ENCODE results near the gene CCDC102A. TPM values are rescaled to one million over a fixed set of nuclear protein-coding genes. Genes with fewer than 3 reads are reported as not detected.

The CCDC102A gene
- total and polyA plus RNA-seq, 10 of the 15 experiments (the other 5 are each of a cell fraction or from before 2014, with no cell fraction given), result 0.03 to 5.9 (median 2.4) TPM

DNA sequence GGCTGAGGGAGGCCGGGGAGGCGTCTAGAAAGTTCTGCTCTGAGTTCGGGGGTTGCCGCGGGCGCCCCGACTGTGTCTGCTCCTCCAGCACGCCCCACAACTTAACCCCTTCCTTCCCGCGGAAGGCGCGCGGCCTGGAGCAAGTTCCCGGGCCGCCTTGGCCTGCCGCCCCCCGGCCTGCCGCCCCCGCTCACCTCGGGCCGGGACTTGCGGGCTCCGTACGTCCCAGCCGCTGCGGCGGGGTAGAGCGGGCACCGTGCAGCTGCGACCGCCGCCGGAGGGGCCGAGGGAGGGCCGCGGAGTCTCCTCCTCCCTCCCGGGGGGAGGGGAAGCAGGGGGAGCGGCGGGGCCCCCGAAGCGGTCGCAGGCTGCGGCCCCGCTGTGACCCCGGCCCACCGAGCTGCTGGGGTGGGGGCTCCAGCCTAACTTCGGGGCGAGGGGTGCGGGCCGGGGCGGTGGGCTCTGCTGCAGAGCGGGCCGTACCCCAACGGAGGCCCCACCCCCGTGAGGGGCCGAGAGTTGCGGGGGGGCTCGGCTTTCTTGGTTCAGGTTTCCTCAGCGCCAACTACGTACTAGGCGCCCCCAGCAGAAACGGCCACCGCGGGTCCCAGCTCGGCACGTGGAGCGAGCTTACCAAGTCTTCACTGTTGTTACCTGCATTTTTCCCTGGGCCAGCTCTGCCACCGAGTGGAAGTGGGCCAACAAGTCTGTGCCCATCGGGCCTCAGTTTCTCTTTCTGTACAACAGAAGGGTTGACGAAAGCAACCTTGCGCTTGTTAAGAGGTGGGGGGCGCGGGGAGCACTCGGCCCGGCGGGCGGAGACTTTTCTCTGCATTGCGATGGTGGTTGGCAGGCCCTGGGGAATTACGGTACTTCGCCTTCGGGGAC is at the start of gene CCDC102A (continued):
- TF ChIP-seq, protein P1, sequence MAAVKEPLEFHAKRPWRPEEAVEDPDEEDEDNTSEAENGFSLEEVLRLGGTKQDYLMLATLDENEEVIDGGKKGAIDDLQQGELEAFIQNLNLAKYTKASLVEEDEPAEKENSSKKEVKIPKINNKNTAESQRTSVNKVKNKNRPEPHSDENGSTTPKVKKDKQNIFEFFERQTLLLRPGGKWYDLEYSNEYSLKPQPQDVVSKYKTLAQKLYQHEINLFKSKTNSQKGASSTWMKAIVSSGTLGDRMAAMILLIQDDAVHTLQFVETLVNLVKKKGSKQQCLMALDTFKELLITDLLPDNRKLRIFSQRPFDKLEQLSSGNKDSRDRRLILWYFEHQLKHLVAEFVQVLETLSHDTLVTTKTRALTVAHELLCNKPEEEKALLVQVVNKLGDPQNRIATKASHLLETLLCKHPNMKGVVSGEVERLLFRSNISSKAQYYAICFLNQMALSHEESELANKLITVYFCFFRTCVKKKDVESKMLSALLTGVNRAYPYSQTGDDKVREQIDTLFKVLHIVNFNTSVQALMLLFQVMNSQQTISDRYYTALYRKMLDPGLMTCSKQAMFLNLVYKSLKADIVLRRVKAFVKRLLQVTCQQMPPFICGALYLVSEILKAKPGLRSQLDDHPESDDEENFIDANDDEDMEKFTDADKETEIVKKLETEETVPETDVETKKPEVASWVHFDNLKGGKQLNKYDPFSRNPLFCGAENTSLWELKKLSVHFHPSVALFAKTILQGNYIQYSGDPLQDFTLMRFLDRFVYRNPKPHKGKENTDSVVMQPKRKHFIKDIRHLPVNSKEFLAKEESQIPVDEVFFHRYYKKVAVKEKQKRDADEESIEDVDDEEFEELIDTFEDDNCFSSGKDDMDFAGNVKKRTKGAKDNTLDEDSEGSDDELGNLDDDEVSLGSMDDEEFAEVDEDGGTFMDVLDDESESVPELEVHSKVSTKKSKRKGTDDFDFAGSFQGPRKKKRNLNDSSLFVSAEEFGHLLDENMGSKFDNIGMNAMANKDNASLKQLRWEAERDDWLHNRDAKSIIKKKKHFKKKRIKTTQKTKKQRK (IDR thresholded peaks at IDR 0.05; ENCODE audit: low read depth, low read length), result no peak
- TF ChIP-seq NR2F1 (conservative IDR thresholded peaks at IDR 0.05), result peak; percentile 68
- no peak for TF ChIP-seq RBBP5 (conservative IDR thresholded peaks at IDR 0.05)
- TF ChIP-seq CBX3 (IDR thresholded peaks at IDR 0.05; ENCODE audit: borderline replicate concordance, low read depth), result no peak
- TF ChIP-seq, protein P2, sequence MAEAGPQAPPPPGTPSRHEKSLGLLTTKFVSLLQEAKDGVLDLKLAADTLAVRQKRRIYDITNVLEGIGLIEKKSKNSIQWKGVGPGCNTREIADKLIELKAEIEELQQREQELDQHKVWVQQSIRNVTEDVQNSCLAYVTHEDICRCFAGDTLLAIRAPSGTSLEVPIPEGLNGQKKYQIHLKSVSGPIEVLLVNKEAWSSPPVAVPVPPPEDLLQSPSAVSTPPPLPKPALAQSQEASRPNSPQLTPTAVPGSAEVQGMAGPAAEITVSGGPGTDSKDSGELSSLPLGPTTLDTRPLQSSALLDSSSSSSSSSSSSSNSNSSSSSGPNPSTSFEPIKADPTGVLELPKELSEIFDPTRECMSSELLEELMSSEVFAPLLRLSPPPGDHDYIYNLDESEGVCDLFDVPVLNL (IDR thresholded peaks at IDR 0.05; ENCODE audit: low read depth, low read length), result no peak
- TF ChIP-seq POU2F2 (IDR thresholded peaks at IDR 0.05; ENCODE audit: borderline replicate concordance, low read depth, low read length), result no peak
- no peak for TF ChIP-seq RCOR1 (conservative IDR thresholded peaks at IDR 0.05; ENCODE audit: low read depth, low read length)
- no peak for TF ChIP-seq NR2C1 (IDR thresholded peaks at IDR 0.05)
- TF ChIP-seq POLR2A (IDR thresholded peaks at IDR 0.05; ENCODE audit: low read depth, low read length), result peak; percentile 67
- no peak for TF ChIP-seq MXI1 (IDR thresholded peaks at IDR 0.05; ENCODE audit: low read depth, low read length)
- TF ChIP-seq, protein P3, sequence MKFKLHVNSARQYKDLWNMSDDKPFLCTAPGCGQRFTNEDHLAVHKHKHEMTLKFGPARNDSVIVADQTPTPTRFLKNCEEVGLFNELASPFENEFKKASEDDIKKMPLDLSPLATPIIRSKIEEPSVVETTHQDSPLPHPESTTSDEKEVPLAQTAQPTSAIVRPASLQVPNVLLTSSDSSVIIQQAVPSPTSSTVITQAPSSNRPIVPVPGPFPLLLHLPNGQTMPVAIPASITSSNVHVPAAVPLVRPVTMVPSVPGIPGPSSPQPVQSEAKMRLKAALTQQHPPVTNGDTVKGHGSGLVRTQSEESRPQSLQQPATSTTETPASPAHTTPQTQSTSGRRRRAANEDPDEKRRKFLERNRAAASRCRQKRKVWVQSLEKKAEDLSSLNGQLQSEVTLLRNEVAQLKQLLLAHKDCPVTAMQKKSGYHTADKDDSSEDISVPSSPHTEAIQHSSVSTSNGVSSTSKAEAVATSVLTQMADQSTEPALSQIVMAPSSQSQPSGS (IDR thresholded peaks at IDR 0.05; ENCODE audit: low read length), result no peak
- TF ChIP-seq MYB (IDR thresholded peaks at IDR 0.05; ENCODE audit: borderline replicate concordance, low read depth, low read length), result no peak
- TF ChIP-seq RFX5 (IDR thresholded peaks at IDR 0.05; ENCODE audit: low read depth, low read length), result no peak
- no peak for TF ChIP-seq SP1 (IDR thresholded peaks at IDR 0.05; ENCODE audit: low read depth, low read length)
- TF ChIP-seq SMAD5 (IDR thresholded peaks at IDR 0.05; ENCODE audit: low read depth), result no peak
- no peak for TF ChIP-seq RUNX3 (IDR thresholded peaks at IDR 0.05; ENCODE audit: low read length)
- no peak for TF ChIP-seq SRF (IDR thresholded peaks at IDR 0.05; ENCODE audit: low read depth in 2 of 2, low read length in 2 of 2)
- TF ChIP-seq SMC3 (IDR thresholded peaks at IDR 0.05; ENCODE audit: borderline replicate concordance, low read length), result no peak
- TF ChIP-seq PAX5 (IDR thresholded peaks at IDR 0.05; ENCODE audit: borderline replicate concordance, low read depth, low read length), result peak; percentile 27; the same call in 1 of the 2 replicates
- TF ChIP-seq, protein P4, sequence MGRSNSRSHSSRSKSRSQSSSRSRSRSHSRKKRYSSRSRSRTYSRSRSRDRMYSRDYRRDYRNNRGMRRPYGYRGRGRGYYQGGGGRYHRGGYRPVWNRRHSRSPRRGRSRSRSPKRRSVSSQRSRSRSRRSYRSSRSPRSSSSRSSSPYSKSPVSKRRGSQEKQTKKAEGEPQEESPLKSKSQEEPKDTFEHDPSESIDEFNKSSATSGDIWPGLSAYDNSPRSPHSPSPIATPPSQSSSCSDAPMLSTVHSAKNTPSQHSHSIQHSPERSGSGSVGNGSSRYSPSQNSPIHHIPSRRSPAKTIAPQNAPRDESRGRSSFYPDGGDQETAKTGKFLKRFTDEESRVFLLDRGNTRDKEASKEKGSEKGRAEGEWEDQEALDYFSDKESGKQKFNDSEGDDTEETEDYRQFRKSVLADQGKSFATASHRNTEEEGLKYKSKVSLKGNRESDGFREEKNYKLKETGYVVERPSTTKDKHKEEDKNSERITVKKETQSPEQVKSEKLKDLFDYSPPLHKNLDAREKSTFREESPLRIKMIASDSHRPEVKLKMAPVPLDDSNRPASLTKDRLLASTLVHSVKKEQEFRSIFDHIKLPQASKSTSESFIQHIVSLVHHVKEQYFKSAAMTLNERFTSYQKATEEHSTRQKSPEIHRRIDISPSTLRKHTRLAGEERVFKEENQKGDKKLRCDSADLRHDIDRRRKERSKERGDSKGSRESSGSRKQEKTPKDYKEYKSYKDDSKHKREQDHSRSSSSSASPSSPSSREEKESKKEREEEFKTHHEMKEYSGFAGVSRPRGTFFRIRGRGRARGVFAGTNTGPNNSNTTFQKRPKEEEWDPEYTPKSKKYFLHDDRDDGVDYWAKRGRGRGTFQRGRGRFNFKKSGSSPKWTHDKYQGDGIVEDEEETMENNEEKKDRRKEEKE (IDR thresholded peaks at IDR 0.05), result 0 out of 2 replicates have a peak, but pooled peaks have one; percentile 49

Data from GM12878 (cell line).